D721Med (cell line): Measurements from ENCODE around the gene MFSD11.
A peak's percentile ranks its signal among the peaks of the same experiment; 100 is the strongest.

Experiments
- DNase-seq: peaks from one replicate; pipeline ENCODE4 v3.0.0; 2011; ENCODE audit warnings: low spot score; ENCODE audit not compliant: insufficient read length
- FAIRE-seq: peaks from 2 replicates; lab custom pipeline; 2011; peaks lifted over from hg19 to GRCh38; lab: Jason Lieb, UNC
- TF ChIP-seq, protein P1 (sequence below): IDR thresholded peaks from 2 replicates; pipeline ENCODE4 v1.5.1; 2012; ENCODE audit warnings: mild to moderate bottlenecking, control low read depth; ENCODE audit not compliant: insufficient read depth; ENCODE audit errors: missing control alignments

MFSD11 gene

DNA sequence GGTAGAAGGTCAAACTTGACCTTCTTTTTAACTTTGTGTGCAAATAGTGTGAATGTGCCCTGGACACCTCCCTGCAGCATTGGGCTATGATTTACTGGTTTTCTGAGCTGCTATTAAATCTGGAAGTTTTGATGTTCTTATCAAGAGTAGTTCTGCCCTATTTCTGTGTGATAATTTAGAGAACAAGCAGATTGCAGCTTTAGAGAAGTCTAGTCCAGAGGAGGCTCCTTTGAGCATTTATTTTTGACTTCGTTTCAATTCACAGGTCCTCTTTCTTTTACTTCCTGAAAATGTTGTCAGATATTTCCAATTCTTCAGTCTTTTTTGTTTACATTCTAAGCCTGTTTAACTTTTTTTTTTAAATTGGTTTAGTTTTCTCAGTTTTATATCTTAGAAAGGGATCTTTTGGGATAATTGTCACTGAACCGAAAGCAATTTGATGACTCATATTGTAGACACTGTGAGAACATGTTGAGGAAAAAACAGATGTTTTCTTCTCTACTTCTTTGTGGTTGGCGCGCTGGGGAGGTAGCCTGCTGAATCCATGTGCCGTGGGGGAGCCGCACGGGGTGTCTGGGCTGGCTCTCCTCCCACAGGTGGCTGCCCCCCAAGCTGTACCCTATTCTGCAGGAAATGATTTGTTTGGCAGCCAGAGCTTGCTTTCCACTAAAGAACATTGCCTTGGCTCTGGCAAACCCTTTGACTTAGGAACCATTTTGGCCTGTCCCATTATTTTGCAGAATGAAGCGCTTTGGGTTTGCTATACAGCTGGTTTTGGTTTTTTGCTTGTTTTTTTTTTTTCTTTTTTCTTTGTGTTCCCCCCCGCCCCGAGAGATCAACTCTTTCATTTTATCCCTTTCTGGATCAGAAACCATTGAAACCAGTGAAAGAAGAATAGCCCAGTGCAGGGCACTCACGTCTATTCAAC, 53.4 kb downstream of the MFSD11 start:
- FAIRE-seq (no peak), DNase-seq (no peak)
- TF ChIP-seq, protein P1, sequence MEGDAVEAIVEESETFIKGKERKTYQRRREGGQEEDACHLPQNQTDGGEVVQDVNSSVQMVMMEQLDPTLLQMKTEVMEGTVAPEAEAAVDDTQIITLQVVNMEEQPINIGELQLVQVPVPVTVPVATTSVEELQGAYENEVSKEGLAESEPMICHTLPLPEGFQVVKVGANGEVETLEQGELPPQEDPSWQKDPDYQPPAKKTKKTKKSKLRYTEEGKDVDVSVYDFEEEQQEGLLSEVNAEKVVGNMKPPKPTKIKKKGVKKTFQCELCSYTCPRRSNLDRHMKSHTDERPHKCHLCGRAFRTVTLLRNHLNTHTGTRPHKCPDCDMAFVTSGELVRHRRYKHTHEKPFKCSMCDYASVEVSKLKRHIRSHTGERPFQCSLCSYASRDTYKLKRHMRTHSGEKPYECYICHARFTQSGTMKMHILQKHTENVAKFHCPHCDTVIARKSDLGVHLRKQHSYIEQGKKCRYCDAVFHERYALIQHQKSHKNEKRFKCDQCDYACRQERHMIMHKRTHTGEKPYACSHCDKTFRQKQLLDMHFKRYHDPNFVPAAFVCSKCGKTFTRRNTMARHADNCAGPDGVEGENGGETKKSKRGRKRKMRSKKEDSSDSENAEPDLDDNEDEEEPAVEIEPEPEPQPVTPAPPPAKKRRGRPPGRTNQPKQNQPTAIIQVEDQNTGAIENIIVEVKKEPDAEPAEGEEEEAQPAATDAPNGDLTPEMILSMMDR: no peak

DNA sequence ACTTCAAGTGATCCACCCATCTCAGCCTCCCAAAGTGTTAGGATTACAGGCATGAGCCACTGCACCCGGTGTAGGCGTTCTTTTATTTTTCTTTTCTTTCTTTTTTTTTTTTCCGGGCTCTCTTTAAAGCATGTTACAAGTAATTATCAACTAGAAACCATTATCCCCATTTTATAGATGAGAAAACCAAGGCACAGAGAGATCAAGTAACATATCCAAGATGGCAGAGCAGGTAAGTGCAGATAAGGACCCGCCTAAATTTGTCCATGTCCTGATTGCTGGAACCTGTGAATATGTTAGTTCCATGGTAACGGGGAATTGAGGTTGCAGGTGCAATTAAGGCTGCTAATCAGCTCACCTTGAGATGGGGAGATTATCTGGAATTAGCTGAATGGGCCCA, 54.4 kb downstream of the MFSD11 start:
- TF ChIP-seq, protein P1: no peak
- DNase-seq (no peak), FAIRE-seq (no peak)

DNA sequence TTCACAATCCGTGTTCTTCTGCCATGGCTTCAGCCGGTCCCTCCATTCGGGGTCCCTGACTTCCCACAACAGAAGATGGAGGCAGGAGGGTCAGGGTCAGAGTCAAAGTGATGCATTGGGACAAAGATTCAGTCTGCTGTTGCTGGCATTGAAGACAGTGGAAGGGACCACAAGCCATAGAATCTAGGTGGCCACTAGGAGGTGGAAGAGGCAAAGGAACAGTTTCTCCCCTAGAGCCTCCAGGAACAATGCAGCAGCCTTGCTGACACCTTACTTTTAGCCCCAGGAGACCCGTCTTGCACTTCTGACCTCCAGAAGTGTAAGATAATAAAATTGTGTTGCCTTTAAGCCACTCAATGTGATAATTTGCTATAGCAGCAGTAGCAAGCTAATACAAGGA, 55.9 kb downstream of the MFSD11 start:
- TF ChIP-seq, protein P1: peak; percentile 64
- FAIRE-seq (no peak), DNase-seq (no peak)

DNA sequence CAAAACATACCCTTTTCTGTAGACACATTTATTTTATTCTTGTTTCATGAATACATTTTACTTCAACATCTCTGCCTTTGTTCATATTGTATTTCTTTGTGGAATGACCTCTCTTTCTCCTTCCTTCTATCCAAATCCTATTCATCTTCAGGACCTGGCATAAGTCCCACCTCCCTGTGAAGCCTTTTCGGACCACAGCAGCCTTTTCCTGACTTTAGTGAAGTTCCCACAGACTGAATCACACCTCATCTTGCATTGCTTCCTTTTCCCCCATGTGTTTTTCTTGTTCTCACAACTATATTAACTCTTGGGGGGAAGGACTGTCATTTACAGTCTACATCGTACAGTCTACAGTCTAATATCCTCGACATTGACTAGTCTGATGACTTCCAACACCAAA, 58.2 kb downstream of the MFSD11 start:
- FAIRE-seq: no peak
- TF ChIP-seq, protein P1: no peak

DNA sequence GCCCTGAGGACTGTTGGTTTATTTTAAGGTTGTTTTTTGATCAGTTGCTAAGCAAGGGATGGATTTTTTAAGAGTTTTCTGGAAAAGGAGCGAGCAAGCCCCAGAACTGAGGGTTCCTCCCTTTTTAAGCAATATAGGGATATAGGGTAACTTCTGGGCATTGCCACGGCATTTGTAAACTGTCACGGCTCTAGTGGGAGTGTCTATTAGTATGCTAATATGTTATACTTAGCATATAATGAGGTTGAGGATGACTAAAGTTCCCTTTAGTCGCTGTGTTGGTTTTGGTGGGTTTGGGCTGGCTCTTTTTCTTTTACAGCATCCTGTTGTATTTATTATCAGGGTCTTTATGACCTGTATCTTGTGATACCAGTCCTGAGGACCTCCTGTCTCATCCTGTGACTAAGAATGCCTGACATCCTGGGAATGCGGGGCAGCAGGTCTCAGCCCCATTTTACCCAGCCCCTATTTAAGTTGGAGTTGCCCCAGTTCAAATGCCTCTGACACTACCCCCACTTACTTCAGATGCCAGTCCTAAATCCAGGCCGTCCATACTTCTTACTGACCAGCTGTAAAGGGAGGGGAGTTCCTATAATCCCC, 59.4 kb downstream of the MFSD11 start:
- FAIRE-seq (no peak), DNase-seq (no peak)
- TF ChIP-seq, protein P1: no peak

More for the DNA sequence above, 58.2 kb downstream of the MFSD11 start:
- DNase-seq: no peak

DNA sequence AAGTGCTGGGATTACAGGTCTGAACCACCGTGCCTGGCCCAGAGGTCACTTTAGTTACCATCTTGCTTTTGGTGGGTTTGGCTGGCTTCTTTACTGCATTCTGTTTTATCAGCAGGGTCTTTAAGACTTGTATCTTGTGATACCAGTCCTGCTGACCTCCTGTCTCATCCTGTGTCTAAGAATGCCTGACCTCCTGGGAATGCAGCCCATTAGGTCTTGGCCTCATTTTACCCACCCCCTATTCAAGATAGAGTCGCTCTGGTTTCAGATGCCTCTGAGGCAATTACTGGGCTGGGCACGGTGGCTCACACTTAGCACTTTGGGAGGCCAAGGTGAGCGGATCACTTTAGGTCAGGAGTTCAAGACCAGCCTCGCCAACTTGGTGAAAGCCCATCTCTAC, 63.8 kb downstream of the MFSD11 start:
- no peak for DNase-seq
- no peak for FAIRE-seq
- TF ChIP-seq, protein P1: no peak
